GM19468 (cell line): ENCODE measurements around the gene LIMS1.
"Not testable (repeated sequence)": the region's sequence is repeated elsewhere in the genome, so short reads cannot be mapped to it uniquely, and the experiment has no call there.

Experiments
- ATAC-seq: cut with Tn5 transposase; IDR thresholded peaks from one replicate; pipeline ENCODE4 v1.9.1; 2021; ENCODE audit warnings: mild to moderate bottlenecking, moderate library complexity, moderate number of reproducible peaks; ENCODE audit not compliant: unreplicated experiment; ENCODE audit errors: extremely low read depth

The LIMS1 gene

DNA sequence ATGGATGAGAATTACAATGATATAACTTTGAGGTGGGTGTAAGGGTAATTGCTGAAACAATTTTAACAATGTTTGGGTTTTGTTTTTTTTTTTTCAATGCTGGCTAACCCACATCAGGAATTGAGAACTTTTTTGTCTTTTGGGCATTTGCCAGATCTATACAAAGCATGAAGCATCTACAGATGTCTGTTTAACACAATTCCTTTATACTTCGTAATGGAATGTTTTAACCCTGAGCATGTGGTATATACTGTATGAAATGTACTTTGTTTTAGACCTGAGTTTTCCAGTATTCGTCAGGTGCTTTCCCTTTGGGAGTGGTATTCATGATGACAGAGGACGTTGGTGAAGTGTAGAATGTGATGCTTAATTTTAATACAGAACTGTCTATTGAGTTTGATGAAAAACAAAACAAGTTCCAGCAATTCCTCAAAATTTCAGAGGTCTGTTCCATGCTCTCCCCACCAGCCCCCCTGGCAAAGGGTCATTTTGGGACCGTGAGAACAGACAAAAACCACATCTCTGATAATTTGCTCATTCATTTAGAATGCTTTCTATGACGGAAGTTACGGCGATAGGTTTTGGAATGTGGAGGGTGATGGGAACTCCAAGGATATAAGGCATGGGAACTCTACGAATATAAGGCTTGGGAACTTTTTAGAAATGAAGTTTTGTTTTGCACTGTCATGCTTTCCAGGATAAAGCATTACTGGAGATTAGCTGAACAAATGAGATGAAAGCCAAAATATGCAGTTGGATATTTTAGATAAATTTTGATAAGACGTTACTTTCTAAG, 14.1 kb downstream of the LIMS1 start:
- no peak for ATAC-seq

DNA sequence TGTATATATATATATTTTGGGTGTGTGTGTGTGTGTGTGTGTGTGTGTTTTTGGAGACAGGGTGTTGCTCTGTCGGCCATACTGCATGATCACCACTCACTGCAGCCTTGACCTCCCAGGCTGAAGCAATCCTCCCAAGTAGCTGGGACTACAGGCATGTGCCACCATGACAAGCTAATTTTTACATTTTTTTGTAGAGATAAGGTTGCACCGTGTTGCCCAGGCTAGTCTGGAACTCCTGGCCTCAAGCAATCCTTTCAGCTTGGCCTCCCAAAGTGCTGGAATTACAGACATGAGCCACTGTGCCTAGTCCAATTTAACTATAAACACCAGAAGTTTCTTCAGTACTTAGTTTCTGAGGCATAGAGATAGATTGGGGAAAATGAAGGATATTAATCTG, 18.3 kb downstream of the LIMS1 start:
- no peak for ATAC-seq

DNA sequence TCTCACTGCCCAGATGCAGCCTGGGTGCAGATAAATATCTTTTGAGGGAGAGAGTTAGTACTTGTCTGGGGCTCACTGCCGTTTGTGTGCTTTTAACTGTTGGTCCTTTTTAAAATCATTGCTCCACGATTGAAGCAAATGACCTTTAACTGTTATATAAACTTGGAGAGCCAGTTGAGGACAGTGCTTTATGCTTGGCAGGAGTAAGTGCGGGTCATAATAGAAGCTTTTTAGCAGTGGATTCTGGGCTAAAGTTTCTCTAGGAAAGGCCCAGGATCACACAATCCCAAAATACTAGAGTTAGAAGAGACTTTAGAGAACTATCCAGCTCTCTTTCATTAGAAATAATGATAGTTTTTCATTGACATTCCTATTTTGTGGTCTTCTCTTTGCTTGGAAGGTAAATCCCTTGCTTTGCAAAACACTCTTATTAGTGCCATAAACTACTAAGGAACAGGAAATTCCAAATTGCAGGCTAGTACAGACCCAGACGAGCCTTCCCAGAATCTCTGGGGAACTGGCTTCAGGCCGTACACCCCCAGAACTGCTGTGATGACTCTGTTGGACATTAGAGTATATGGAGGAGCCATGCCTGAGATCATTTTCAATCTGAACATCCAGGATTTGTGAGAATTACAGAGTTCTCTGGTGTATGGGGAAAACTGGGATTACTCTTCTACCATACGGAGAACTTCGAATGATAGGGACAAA, 19.1 kb downstream of the LIMS1 start:
- no peak for ATAC-seq

DNA sequence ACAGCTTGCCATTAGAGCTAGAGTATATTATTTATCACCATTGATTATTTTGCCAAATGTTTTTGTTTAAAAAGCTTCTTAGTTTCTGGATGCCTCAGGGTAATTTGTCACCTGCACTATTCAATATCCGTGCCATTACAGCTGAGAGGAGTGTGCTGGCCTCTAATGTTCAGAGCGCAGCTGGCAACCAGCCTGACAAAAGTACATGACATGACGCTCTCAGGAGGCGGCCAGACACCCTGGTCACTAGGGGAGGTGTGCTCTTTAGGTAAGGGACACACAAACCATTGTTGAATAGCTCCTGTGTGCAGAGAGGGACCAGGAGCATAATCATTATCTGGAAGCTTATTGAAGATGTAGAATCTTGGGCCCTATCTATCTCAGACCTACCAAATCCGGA, 20.3 kb downstream of the LIMS1 start:
- ATAC-seq: no peak

DNA sequence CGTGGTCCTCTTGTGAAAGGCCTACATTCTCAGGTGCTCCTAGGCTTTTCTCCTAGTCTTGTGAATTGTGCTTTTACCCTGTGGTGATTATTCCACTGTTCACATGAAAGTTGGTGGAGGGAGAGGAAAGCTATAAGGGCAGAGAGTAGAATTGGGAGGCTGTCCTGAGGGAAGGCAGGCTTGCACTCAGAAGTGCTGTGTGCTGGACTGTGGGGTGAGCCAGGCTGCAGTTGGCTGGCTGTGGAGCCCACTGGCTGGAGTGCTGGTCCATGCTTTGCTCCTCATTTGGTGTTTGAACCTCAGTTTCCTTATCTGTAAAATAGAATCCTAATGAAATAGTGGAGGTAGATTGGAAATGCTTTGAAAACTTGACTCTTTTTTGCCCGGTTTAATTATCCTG, 21.3 kb downstream of the LIMS1 start:
- ATAC-seq: no peak

DNA sequence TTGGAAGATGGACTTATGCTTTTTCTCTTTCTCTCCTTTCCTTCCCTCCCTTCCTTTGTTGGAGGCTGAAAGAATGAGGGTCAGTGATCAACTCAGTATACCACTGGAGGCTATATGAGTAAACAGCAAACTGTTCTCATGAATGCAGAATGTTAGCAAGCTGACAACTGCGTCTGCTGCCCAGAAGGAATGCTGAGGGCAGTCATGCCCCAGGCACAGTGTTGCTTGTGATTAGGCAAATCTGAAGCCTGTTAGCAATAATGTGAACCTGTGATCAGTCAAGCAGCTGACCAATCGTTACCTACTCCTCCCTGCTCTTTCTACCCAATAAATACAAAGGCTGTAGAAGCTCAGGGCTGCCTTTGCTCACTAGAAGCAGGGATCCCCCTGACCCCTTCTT, 22.3 kb downstream of the LIMS1 start:
- not testable (repeated sequence) for ATAC-seq

DNA sequence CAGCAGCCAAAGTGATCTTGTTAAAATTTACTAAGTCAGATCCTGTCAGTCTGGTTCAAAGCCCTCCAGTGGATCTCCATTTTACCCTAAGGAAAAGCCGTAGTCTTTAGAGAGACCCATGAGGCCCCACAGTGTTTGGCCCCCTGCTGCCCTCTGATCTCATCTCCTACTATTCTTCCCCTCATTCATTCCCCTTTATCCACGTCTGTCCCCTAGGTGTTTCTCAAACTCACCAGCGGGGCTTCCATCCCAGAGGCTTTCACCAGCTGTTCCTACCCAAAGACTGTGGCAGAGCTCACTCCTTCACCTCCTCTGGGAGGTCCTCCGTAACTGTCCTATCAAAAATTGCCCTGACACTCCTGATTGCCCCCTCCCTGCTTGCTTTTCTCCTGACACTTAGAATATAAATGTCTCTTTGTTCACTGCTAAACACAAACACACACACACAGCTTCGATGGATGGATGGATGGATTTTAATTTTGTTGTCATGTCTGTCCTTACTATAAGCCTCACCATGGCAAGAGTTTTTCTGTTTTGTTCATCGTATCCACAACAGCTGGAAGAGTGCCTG, 26.1 kb downstream of the LIMS1 start:
- ATAC-seq: no peak

DNA sequence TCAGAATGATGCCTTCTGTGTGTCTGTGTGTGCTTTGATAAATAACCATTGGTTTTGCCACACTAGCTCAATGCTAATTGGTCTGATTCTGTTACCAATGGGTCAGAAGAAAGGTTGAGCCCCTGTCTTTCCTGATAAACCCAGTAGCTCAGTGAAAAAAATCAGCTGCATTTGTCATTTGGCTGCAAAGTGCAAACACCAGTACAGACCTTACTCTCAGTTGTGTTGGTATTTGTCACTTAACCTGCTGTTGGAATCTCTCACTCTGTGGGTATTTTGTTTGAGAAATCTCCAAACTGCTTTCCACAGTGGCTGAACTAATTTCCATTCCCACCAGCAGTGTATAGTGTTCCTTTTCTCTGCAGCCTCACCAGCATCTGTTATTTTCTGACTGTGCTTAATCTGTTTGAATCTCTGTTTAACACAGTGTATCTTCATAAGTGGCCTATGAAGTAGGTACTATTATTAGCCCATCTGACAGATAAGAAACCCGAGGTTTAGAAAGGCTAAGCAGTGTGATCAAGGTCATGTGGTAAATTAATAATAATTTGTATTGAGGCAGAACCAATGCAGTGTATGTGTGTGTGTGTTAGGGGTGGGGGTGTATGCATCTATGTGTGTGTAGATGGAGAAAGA, 26.7 kb downstream of the LIMS1 start:
- ATAC-seq: no peak

DNA sequence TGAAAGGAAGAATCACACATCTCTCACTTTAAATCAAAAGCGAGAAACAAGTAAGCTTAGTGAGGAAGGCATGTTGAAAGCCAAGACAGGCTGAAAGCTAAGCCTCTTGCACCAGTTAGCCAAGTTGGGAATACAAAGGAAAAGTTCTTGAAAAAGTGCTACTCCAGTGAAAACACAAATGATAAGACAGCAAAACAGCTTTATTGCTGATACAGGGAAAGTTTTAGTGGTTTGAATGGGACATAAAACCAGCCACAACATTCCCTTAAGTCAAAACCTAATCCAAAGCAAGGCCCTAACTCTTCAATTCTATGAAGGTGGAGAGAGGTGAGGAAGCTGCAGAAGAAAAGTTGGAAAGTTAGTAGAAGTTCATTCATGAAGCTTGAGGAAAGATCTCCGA, 28.0 kb downstream of the LIMS1 start:
- no peak for ATAC-seq

DNA sequence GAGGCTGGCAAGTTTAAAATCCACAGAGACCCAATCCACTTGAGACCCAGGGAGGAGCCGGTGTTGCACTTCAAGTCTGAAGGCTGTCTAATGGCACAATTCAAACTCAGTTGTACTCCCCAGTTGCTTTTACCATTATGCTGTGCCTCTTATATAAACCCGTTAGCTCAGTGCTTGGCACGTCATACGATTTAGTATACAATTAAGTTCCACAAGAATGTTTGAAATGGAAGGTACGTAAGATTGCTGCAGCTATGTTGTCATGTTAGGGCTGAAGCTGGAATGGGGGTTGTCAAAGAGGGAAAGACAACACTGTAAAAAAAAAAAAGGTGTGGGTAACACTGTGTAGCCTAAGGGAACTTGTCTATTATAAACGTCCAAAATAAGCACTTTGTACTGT, 30.2 kb downstream of the LIMS1 start:
- ATAC-seq: no peak

DNA sequence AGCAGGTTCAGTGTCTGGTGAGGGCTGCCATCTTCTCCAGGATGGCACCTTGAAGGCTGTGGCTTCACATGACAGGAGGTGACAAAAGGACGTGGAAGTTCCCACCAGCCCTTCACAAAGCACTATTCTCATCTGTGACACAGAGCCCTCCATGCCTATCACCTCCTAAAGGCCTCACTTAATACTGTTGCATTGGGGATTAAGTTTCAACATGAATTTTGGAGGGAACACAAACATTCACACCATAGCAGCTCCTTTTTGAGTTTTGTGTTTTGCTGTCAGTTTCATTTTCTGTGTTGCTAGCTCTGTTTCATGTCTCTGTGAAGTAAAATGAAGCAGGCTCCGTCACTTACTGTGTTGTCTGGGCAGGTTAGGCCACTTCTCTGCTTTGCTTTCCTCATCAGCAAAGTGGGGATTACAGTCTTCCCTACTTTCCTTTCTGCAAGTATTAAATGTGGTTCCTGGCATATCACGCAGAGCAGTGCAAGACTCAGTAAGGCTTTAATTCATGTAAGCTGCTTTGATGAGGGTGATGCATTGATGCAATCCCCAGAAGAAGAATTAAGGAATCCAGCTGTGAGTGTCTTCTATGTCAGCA, 31.6 kb downstream of the LIMS1 start:
- ATAC-seq: peak; percentile 68

DNA sequence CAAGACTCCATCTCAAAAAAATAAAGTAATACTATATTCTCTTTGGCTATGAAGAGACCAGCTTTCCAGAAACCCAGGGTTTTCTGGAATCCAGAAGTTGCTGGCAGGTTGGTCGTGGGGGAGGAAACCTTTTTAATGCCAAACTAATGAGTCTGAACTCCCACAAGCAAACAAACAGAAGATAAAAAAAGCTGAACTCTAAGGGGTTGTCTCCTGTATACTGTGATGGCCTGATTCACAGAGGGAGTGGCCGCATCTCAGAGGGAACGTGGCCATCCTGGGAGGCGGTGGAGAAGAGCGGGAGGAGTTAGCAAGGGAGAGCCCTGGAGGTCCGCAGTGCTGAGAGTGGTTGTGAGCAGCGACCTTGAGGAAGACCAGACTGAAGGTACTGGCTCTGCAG, 36.1 kb downstream of the LIMS1 start:
- ATAC-seq: no peak

DNA sequence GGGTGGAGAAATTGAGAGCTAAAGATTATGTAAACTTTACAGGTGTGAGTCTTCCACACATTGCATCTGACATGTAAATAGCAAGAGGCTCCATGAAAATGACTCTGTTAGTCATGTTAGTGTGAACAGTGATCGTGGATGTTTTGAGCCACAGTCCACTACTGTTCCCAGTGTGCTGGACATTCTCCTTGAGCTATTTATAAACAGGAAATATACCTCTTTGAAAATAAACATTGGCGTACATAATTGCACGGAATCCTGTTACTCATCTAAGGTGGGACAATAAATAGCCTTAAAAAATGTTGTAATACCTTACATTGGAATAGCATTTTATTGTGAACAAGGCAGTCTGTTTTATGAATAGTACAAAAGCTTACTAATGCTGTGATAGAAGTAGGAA, 37.0 kb downstream of the LIMS1 start:
- ATAC-seq: no peak

DNA sequence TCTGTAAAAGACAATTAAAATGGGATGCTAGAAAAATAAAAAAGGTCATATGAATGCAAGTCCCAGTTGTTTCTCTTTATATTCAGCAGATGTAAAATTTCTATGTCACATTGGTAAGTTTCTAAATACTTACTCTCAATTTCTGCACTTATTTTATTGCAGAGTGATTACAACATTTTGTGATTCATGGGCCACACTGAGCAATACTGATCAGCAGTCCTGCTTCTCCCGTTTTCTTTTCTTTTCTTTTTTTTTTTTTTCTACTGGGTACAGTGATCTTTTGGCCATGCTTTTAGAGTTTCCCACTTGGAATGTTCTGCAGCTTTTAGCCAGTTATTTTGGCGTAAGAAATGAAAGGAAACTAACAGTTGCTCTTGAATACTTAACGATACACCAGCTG, 38.8 kb downstream of the LIMS1 start:
- no peak for ATAC-seq

DNA sequence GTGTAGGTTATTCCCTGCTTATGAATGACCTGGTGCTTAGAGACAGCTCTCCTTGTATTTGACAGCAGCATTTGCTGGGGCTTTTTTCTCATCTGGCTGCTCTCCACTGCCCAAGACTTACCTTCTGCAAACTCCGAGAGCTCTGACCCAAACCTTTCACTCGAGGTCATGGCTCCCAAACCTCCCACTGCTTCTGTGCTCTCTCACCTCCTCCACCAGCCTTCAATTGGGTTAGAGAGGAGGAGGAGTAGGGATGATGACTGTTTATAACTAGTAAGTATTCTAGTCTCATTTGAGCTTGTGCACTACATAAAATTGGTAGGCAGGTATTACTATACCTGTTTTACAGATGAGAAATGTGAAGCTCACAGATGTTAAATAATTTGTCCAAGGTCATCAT, 40.1 kb downstream of the LIMS1 start:
- no peak for ATAC-seq

DNA sequence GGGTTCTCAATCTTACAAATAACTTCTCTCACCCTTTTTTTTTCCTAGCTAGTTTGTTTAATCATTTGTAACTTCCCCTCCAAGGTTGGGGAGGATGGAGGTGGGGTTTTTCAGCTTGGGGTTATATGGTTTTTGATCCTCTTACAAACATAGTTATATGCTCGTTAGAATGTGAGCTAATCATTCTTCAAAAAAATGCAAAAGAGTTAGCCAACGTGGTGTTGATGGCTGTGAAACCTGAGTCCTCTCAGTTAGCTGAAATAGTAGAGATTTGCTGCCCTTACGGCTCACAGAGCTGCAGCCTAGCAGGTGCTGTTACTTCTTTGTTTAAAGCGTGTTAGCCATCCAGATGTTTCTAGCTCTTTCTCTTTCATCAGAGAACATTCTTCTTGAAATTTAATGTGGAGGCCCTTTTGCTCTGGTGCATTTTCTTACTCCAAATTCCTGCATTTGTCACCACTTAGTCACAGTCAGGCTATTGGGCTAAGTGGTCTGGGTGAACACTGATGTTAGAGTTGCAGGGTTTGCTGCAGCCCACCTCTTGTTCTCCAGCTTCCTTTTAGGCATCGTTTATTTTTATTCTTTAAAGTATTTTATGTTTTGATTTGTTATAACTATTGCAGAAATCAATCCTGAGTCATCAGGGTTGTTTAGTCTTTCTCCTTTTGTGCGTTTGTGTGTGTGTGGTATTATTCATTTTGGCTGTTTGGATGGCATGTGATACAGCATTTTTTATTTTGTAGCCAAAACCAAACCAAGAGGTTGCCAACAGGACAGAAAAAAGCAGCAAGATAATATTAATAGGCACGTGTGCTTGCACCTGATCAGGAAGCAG, 41.1 kb downstream of the LIMS1 start:
- peak; percentile 88 for ATAC-seq

DNA sequence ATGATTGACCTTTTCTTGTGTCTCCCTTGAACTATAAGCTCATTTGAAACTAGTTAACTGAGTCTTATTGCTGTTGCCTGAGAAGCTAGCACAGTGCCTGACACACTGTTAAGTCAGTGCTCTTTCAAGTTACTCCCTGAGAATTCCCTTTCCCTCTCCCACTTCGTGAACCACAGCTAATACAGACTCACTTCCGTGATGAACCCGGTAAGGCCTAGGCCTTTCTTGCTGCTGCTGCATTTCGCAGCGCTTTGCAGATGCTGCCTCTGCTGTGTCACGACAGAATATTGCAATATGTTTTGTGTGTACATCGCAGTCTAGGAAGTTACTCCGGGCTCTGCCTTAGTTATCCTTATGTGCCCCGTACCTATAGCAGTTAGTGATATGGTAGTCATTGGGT, 42.8 kb downstream of the LIMS1 start:
- ATAC-seq: no peak

DNA sequence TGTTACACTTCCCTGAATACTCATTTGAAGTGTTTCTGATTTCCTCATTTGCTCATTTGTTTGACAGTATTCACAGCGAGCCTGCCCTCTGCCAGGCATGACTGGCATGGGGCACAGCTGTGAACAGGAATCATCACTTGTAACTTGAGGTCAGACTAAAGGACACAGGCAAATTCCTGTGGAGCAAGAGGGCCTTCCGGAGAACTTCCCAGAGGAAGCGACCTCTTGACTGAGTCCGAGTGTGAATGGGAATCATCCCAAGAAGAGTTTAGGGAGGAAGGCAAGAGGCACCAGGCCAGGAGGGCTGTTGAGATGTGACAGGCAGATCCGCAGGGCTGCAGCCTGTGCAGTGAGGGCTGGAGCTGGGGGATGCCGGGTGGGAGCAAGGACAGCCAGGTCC, 45.4 kb downstream of the LIMS1 start:
- ATAC-seq: no peak

DNA sequence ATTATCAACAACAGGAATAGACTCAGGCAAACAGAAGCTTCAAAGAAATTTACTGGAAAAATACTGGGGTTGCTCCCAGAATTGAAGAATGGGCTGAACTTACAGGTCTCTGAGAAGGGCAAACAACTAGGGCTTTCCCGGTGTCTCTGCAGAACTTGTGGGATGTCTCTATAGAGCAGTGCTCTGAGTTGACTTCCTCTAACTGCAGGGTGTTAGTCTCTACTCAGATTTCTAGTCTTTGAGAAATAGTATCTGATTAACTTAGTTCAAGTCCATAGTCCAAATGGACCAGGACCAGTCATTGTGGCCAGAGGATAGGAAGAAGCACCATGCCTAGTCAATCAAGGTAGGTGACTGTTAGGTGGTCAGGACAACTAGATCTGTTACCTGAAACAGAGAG, 45.8 kb downstream of the LIMS1 start:
- ATAC-seq: no peak
